ENCODE data around the gene GTPBP4. TPM values are rescaled to one million over a fixed set of nuclear protein-coding genes. Genes with fewer than 3 reads are reported as not detected.

GTPBP4 gene
- total RNA-seq, 4 donors from 2014 or later = 16.0 to 31.5 (median 21.5) TPM

- Histone ChIP-seq H3K27me3 (no peaks in the 10 kb centered on the region), H3K4me3 (no peak overlapping the region), H3K9me3 (no peaks in the 10 kb centered on the region), H3K4me1 (no peaks in the 10 kb centered on the region), H3K36me3 (no peaks in the 10 kb centered on the region), H3K27ac (no peak overlapping the region)
- TF ChIP-seq EP300 (IDR thresholded peaks at IDR 0.05) (no peak), POLR2A (IDR thresholded peaks at IDR 0.05) (no peak), POLR2AphosphoS5 (IDR thresholded peaks at IDR 0.05) (no peak)
- 90 to 93% methylated on average over 6 of the region's 6 CpGs for WGBS, 2 donors (ENCODE audit: low coverage in 1 of 2)
- ATAC-seq = no peak
Observed at GRCh38 chr10:945778-946177, 42.5 kb upstream of the GTPBP4 start.

- Histone ChIP-seq H3K9me3 (no peaks in the 10 kb centered on the region), H3K4me1 (no peaks in the 10 kb centered on the region), H3K27me3 (peaks cover 6% of the 10 kb centered on the region), H3K4me3 (no peak overlapping the region), H3K36me3 (no peaks in the 10 kb centered on the region), H3K27ac (no peak overlapping the region)
- 84% methylated on average over 6 of the region's 9 CpGs; no CpG with 5 or more reads in 1 of the 2 donors for WGBS, 2 donors (ENCODE audit: low coverage in 1 of 2)
- ATAC-seq = no peak
- no peak for TF ChIP-seq POLR2A (IDR thresholded peaks at IDR 0.05)
- TF ChIP-seq POLR2AphosphoS5 (IDR thresholded peaks at IDR 0.05) = no peak
Observed at GRCh38 chr10:947051-947450, 41.2 kb upstream of the GTPBP4 start.

GRCh38 chr10:947881-948280 is 40.4 kb upstream of the GTPBP4 start:
- no peak overlapping the region for H3K4me3 ChIP-seq
- TF ChIP-seq POLR2A (IDR thresholded peaks at IDR 0.05) (no peak), POLR2AphosphoS5 (IDR thresholded peaks at IDR 0.05) (no peak), EP300 (IDR thresholded peaks at IDR 0.05) (no peak), CTCF (IDR thresholded peaks at IDR 0.05) (no peak)
- ATAC-seq = no peak
- H3K36me3 ChIP-seq = no peaks in the 10 kb centered on the region
- peaks cover 6% of the 10 kb centered on the region for H3K27me3 ChIP-seq
- H3K27ac ChIP-seq = no peak overlapping the region
- WGBS, 2 donors (ENCODE audit: low coverage in 1 of 2) = 87 to 100% methylated on average over 4 to 8 of the region's 10 CpGs
- H3K4me1 ChIP-seq = no peaks in the 10 kb centered on the region
- H3K9me3 ChIP-seq = no peaks in the 10 kb centered on the region

GRCh38 chr10:948347-948746 is 39.9 kb upstream of the GTPBP4 start:
- no peak for ATAC-seq
- 95 to 96% methylated on average over 4 to 10 of the region's 10 CpGs for WGBS, 2 donors (ENCODE audit: low coverage in 1 of 2)
- Histone ChIP-seq H3K4me3 (no peak overlapping the region), H3K27ac (no peak overlapping the region), H3K4me1 (no peaks in the 10 kb centered on the region), H3K27me3 (peaks cover 6% of the 10 kb centered on the region), H3K36me3 (no peaks in the 10 kb centered on the region), H3K9me3 (no peaks in the 10 kb centered on the region)
- TF ChIP-seq POLR2A (IDR thresholded peaks at IDR 0.05) = no peak
- no peak for TF ChIP-seq EP300 (IDR thresholded peaks at IDR 0.05)
- TF ChIP-seq POLR2AphosphoS5 (IDR thresholded peaks at IDR 0.05) = no peak
- TF ChIP-seq CTCF (IDR thresholded peaks at IDR 0.05) = no peak

GRCh38 chr10:949446-949845 is 38.8 kb upstream of the GTPBP4 start:
- Histone ChIP-seq H3K27me3 (peaks cover 13% of the 10 kb centered on the region), H3K4me3 (no peak overlapping the region), H3K9me3 (no peaks in the 10 kb centered on the region), H3K4me1 (no peaks in the 10 kb centered on the region), H3K36me3 (no peaks in the 10 kb centered on the region), H3K27ac (no peak overlapping the region)
- TF ChIP-seq POLR2AphosphoS5 (IDR thresholded peaks at IDR 0.05) = no peak
- TF ChIP-seq CTCF (IDR thresholded peaks at IDR 0.05) = no peak
- no peak for TF ChIP-seq POLR2A (IDR thresholded peaks at IDR 0.05)
- no peak for TF ChIP-seq EP300 (IDR thresholded peaks at IDR 0.05)
- no peak for ATAC-seq
- WGBS, 2 donors (ENCODE audit: low coverage in 1 of 2) = 53 to 80% methylated on average over 4 to 9 of the region's 9 CpGs

- ATAC-seq = no peak
- TF ChIP-seq CTCF (IDR thresholded peaks at IDR 0.05) (no peak), POLR2AphosphoS5 (IDR thresholded peaks at IDR 0.05) (no peak), EP300 (IDR thresholded peaks at IDR 0.05) (no peak), POLR2A (IDR thresholded peaks at IDR 0.05) (no peak)
- Histone ChIP-seq H3K9me3 (no peaks in the 10 kb centered on the region), H3K4me3 (no peak overlapping the region), H3K27ac (no peak overlapping the region), H3K4me1 (no peaks in the 10 kb centered on the region), H3K27me3 (peaks cover 22% of the 10 kb centered on the region), H3K36me3 (no peaks in the 10 kb centered on the region)
- 37 to 90% methylated on average over 2 to 3 of the region's 11 CpGs for WGBS, 2 donors (ENCODE audit: low coverage in 1 of 2)
Observed at GRCh38 chr10:953836-954235, 34.4 kb upstream of the GTPBP4 start.

Data from gastroesophageal sphincter (tissue), 4 donors.